BE2C (cell line): ENCODE measurements around the gene CITED1.

Experiments used
- DNase-seq: peaks from one replicate; pipeline ENCODE4 v3.0.0-alpha.2; 2020
- H3K27me3 ChIP-seq: fragments of 250-450 bp; sonication (Bioruptor Pico); 2 replicates; pipeline ENCODE4 v1.5.1; 2020; ENCODE audit warnings: mild to moderate bottlenecking
- H3K36me3 ChIP-seq: fragments of 250-450 bp; sonication (Bioruptor Pico); 2 replicates; pipeline ENCODE4 v1.5.1; 2020; ENCODE audit warnings: mild to moderate bottlenecking
- H3K4me1 ChIP-seq: fragments of 250-450 bp; sonication (Bioruptor Pico); 2 replicates; pipeline ENCODE4 v1.5.1; 2020
- H3K4me3 ChIP-seq: 2 replicates; pipeline ENCODE4 v1.5.1; 2011; ENCODE audit warnings: low read depth, low read length
- H3K9me3 ChIP-seq: fragments of 250-450 bp; sonication (Bioruptor Pico); 2 replicates; pipeline ENCODE4 v1.5.1; 2020
- TF ChIP-seq, protein P1 (sequence below): IDR thresholded peaks from 2 replicates; pipeline ENCODE4 v1.5.1; 2012; ENCODE audit warnings: mild to moderate bottlenecking, low read depth, low read length

CITED1 gene

DNA sequence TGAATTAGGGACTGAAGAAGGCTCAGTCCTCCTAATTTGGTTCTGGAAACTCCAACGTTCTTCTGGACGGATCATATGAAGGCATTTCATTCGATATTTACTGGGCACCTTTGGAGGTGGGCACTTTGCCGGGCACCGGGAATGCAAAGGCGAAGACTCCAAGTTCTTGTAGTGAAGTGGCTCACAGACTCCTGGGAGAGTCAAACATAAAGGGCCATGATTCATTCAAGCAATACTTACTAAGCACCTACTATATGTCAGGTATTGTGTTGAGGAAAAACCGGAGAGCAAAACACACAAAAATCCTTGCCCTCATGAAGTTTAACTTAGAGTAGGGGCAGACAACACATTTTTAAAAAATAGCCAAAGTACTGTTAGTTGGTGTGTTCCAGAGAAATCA, 49.9 kb downstream of the CITED1 start:
- TF ChIP-seq, protein P1, sequence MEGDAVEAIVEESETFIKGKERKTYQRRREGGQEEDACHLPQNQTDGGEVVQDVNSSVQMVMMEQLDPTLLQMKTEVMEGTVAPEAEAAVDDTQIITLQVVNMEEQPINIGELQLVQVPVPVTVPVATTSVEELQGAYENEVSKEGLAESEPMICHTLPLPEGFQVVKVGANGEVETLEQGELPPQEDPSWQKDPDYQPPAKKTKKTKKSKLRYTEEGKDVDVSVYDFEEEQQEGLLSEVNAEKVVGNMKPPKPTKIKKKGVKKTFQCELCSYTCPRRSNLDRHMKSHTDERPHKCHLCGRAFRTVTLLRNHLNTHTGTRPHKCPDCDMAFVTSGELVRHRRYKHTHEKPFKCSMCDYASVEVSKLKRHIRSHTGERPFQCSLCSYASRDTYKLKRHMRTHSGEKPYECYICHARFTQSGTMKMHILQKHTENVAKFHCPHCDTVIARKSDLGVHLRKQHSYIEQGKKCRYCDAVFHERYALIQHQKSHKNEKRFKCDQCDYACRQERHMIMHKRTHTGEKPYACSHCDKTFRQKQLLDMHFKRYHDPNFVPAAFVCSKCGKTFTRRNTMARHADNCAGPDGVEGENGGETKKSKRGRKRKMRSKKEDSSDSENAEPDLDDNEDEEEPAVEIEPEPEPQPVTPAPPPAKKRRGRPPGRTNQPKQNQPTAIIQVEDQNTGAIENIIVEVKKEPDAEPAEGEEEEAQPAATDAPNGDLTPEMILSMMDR, result no peak
- Histone ChIP-seq H3K4me1 (no peaks in the 10 kb centered on the region), H3K9me3 (no peaks in the 10 kb centered on the region), H3K4me3 (no peak overlapping the region), H3K27me3 (no peaks in the 10 kb centered on the region), H3K36me3 (no peaks in the 10 kb centered on the region)
- DNase-seq, result no peak

DNA sequence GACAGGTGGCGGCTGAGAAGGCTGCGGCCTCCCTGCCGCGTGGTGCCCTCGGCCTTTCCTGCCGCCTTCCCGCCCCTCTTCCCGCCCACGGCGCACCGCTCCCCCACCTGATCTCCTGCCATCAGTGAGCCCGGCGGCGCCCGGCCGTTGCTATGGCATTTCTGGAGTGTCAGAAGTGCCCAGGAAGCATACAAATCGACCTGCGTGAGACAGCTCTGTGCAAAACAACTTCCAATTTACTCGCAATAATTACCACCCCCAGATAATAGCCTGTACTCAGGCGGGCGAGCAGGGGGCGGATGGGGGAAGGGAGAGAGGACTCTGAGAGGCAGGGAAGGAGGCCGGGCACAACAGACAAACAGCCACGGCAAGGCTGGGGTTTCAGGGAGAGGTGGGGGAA, 50.3 kb downstream of the CITED1 start:
- no peaks in the 10 kb centered on the region for H3K9me3 ChIP-seq
- DNase-seq, result no peak
- H3K4me3 ChIP-seq, result no peak overlapping the region
- no peaks in the 10 kb centered on the region for H3K36me3 ChIP-seq
- H3K4me1 ChIP-seq, result no peaks in the 10 kb centered on the region
- TF ChIP-seq, protein P1, result no peak
- H3K27me3 ChIP-seq, result no peaks in the 10 kb centered on the region

DNA sequence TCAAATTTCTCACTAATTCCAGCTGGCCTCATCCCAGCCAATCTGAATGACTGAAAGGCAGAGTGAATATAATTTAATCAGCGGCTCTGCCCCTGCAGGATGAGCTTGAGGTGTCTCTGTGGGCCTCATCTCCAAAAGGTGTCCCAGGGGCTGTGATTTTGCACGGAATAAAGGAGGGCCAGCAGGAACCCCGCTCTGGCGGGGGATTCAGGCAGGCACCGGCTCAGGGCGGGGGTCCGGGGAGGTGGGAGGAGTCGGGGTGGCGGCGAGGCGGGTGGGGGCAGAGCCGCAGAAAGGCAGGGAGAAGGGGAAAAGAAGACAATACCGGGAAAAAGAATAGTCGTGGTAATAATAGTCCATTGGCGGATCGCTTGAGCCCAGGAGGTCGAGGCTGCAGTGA, 50.9 kb downstream of the CITED1 start:
- DNase-seq, result no peak
- H3K4me1 ChIP-seq, result no peaks in the 10 kb centered on the region
- H3K9me3 ChIP-seq, result no peaks in the 10 kb centered on the region
- TF ChIP-seq, protein P1, result no peak
- H3K36me3 ChIP-seq, result no peaks in the 10 kb centered on the region
- no peak overlapping the region for H3K4me3 ChIP-seq
- no peaks in the 10 kb centered on the region for H3K27me3 ChIP-seq

DNA sequence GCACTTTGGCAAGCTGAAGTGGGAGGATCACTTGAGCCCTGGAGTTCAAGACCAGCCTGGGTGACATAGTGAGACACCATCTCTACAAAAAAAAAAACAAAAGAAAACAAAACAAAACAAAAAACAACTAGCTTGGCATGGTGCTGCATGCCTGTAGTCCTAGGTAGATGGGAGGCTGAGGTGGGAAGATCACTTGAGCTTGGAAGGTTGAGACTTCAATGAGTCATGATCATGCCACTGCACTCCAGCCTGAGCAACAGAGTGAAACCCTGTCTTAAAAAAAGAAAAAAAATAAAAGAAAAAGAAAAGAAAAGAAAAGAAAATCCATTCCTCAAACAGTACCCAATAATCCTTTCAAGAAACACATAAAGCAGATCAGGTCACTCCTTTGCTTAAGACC, 52.0 kb downstream of the CITED1 start:
- Histone ChIP-seq H3K9me3 (no peaks in the 10 kb centered on the region), H3K4me3 (no peak overlapping the region), H3K4me1 (no peaks in the 10 kb centered on the region), H3K27me3 (no peaks in the 10 kb centered on the region), H3K36me3 (no peaks in the 10 kb centered on the region)
- TF ChIP-seq, protein P1, result no peak
- no peak for DNase-seq
